ENCODE data around the gene ODAD2.

DNA sequence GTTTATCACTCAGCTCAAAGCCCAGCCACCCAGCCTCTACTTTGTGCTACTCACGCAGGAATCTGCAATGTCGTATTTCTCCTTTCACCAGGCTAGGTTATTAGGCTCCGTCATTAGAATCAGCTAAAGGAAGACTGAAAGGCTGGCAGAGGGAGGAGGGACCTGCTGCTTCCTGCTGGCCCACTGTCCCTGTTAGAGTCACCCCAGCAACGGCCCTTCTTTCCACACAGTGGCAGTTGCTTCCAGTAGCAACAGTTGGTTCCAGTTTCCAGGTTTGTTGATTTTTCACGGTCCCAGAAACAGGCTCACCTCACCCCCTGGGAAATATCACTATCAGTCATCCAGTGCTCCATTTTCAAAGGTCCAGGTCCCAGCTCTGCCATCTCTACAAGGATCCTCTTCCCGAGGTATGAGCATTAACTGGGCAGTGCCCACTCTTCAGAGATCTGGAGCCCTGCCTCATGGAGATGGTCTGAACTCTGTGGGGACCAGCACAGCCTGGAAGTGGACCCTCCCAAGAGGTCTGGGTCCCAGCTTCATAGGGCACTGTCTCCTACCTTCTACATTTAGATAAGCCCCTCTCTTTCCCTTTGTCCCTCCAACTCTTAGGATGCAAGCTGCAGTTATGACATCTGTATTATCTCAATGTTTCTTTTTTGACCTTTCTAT is 15.9 kb downstream of the ODAD2 start:
- TF ChIP-seq, protein P1, sequence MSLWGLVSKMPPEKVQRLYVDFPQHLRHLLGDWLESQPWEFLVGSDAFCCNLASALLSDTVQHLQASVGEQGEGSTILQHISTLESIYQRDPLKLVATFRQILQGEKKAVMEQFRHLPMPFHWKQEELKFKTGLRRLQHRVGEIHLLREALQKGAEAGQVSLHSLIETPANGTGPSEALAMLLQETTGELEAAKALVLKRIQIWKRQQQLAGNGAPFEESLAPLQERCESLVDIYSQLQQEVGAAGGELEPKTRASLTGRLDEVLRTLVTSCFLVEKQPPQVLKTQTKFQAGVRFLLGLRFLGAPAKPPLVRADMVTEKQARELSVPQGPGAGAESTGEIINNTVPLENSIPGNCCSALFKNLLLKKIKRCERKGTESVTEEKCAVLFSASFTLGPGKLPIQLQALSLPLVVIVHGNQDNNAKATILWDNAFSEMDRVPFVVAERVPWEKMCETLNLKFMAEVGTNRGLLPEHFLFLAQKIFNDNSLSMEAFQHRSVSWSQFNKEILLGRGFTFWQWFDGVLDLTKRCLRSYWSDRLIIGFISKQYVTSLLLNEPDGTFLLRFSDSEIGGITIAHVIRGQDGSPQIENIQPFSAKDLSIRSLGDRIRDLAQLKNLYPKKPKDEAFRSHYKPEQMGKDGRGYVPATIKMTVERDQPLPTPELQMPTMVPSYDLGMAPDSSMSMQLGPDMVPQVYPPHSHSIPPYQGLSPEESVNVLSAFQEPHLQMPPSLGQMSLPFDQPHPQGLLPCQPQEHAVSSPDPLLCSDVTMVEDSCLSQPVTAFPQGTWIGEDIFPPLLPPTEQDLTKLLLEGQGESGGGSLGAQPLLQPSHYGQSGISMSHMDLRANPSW (CRISPR knock-in tag; conservative IDR thresholded peaks at IDR 0.05; ENCODE audit: low read depth) = no peak
- TF ChIP-seq, protein P2, sequence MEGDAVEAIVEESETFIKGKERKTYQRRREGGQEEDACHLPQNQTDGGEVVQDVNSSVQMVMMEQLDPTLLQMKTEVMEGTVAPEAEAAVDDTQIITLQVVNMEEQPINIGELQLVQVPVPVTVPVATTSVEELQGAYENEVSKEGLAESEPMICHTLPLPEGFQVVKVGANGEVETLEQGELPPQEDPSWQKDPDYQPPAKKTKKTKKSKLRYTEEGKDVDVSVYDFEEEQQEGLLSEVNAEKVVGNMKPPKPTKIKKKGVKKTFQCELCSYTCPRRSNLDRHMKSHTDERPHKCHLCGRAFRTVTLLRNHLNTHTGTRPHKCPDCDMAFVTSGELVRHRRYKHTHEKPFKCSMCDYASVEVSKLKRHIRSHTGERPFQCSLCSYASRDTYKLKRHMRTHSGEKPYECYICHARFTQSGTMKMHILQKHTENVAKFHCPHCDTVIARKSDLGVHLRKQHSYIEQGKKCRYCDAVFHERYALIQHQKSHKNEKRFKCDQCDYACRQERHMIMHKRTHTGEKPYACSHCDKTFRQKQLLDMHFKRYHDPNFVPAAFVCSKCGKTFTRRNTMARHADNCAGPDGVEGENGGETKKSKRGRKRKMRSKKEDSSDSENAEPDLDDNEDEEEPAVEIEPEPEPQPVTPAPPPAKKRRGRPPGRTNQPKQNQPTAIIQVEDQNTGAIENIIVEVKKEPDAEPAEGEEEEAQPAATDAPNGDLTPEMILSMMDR (IDR thresholded peaks at IDR 0.05) = no peak
- TF ChIP-seq SOX15 (CRISPR knock-in tag; IDR thresholded peaks at IDR 0.05) (no peak), ETV6 (CRISPR knock-in tag; IDR thresholded peaks at IDR 0.05) (no peak), TEAD4 (CRISPR knock-in tag; IDR thresholded peaks at IDR 0.05) (no peak), NR3C1 (CRISPR knock-in tag; conservative IDR thresholded peaks at IDR 0.05; ENCODE audit: low read depth) (no peak), ATF1 (CRISPR knock-in tag; IDR thresholded peaks at IDR 0.05) (no peak), CBFB (CRISPR knock-in tag; IDR thresholded peaks at IDR 0.05; ENCODE audit: low read depth) (no peak)
- TF ChIP-seq, protein P3, sequence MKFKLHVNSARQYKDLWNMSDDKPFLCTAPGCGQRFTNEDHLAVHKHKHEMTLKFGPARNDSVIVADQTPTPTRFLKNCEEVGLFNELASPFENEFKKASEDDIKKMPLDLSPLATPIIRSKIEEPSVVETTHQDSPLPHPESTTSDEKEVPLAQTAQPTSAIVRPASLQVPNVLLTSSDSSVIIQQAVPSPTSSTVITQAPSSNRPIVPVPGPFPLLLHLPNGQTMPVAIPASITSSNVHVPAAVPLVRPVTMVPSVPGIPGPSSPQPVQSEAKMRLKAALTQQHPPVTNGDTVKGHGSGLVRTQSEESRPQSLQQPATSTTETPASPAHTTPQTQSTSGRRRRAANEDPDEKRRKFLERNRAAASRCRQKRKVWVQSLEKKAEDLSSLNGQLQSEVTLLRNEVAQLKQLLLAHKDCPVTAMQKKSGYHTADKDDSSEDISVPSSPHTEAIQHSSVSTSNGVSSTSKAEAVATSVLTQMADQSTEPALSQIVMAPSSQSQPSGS (CRISPR knock-in tag; IDR thresholded peaks at IDR 0.05; ENCODE audit: borderline replicate concordance, low read depth) = no peak
- TF ChIP-seq, protein P4, sequence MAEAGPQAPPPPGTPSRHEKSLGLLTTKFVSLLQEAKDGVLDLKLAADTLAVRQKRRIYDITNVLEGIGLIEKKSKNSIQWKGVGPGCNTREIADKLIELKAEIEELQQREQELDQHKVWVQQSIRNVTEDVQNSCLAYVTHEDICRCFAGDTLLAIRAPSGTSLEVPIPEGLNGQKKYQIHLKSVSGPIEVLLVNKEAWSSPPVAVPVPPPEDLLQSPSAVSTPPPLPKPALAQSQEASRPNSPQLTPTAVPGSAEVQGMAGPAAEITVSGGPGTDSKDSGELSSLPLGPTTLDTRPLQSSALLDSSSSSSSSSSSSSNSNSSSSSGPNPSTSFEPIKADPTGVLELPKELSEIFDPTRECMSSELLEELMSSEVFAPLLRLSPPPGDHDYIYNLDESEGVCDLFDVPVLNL (CRISPR knock-in tag; IDR thresholded peaks at IDR 0.05; ENCODE audit: borderline replicate concordance, low read depth) = no peak

Data from WTC11 (cell line).